HG03097 (cell line): ENCODE measurements around the gene CCKAR.

Experiments used
- ATAC-seq: cut with Tn5 transposase; IDR thresholded peaks from one replicate; pipeline ENCODE4 v1.9.1; 2021; ENCODE audit not compliant: unreplicated experiment, low FRiP score

Gene CCKAR

DNA sequence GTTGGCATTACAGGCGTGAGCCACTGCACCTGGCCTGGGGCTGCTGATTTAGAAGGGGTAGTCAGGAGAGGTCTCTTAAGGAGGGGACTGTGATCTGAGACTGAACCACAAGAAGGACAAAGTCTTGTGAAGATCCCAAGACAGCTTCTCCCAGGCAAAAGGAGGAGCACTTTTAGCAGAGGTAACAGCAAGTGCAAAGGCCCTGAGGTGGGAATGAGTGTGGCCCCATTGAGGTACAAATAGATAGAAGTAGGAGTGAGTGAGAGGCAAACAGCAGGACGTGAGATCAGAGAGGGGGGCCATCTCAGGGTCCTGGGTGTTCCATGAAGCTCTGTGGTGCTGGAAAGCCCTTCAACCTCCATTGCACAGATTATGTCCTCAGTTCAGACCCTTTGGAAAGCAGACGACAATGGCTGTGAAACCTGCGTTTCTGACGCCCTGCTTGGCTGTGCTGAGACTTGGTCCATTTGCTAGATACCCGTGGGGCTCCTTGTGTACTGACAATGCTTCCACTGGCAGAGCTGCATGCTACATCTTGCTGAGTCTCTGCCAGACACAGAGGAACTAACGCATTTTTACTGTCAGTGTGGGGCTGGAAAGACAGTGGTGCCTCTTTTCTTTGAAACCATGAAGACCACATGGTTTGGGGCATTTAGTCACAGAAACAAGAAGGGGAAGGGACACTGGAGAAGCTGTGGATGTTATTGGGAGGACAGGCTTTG, 1.3 kb upstream of the CCKAR start:
- no peak for ATAC-seq

DNA sequence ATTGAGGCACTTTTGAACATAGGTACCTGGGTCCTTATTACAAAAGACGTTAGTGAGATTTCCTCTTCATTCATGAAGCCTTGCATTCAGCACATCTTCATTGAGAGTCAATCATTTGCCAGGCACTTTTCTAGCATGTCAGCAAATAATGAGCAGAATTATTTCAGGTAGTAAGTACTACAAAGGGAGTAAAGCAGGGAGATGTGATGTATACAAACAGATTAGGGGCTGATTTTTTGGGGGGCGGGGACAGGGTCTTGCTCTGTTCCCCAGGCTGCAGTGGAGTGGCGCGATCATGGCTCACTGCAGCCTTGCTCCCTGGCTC, 638 bp upstream of the CCKAR start:
- ATAC-seq = no peak

DNA sequence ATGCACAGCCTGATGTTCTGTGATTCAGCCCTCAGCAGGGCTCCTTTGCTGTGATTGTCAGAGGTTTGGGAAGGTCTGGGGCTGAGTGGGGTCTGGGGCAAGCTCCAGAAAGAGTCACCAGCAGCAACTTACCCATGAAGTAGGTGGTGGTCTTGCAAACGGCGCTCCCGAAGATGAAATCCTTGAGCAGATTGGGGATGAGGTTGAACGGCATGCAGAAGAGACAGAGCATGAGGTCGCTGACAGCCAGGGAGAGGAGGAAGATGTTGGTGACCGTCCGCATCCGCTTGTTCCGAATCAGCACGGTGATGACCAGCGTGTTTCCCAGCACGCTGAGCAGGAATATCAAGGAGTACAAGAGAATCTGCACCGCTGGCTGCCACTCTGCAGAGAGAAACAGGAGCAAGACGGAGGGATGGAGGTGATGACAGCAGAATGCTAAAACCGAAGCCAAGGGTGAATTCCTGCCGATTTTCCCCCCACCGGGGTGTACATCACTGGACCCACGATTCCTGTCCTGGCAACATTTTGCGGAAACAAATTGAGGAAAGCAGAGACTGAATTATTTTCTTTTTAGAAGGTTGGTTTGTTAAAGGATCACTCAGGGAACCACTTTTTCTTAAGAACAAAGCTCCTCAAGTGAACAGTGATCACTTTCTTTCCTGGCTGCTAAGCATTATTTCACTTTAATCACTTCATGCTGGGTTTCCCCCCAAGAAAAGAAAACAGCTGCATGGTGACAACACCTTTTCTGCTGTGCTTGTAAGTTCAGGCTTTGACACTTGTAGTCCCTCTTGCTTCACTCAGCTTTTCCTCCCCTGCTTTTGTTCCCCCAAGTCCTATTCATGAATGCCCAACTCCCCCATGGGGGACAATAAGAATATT, 941 bp downstream of the CCKAR start:
- no peak for ATAC-seq

DNA sequence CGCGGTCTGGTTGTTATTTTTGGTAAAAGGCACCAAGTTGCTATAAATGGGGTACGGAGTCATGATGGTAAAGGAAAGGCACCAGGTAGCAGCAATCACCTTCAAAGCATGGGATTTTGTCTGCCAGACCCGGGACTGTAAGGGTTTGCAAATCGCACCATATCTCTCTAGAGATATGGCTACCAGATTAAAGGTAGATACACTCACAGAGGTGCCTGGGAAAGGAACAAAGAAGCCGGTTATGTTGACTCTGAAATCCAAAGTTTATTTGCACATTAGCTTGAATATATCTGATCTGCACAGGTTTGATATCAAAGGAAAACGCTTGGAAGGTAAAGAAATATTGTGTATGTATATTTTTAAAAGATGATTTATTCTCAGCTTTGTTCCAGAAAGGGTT, 4.6 kb downstream of the CCKAR start:
- ATAC-seq = no peak

DNA sequence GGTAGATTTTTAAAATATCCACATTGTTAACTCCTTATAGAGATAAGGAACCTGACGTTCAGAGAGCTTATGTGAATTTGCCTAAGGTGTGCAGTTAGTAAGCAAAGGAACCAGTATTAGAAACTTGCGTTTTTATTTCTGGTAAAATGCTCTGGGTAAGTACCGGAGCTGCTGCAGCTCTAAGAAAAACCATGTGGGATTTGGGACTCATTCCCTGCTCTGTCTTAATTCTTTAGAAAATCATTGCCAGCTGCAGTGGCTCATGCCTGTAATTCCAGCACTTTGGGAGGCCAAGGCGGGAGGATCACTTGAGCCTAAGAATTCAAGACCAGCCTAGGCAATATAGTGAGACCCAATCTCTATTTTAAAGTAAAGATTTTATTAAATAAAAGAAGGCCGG, 5.8 kb downstream of the CCKAR start:
- no peak for ATAC-seq

DNA sequence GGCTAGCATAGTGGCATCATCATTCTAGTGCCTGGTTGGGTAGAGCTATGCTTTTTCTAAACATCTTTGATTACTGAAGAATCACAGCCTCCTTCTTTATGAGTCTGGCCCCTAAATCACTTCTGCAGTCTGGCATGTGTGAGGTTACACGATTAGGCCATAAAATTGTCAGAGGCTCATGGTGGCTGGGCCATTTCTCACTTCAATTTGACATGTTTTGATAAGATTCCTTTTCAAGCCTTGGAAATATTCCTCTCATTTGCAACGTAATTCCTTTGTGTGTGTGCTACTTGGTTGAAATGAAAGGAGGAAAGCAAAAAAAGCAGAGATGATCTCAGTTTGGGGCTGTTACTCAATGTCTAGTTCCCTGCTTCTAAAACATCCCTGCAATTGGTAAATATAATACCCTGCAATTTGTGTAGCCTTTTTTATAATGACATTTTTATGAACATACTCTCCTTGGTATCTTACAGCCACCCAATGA, 6.2 kb downstream of the CCKAR start:
- ATAC-seq = no peak

DNA sequence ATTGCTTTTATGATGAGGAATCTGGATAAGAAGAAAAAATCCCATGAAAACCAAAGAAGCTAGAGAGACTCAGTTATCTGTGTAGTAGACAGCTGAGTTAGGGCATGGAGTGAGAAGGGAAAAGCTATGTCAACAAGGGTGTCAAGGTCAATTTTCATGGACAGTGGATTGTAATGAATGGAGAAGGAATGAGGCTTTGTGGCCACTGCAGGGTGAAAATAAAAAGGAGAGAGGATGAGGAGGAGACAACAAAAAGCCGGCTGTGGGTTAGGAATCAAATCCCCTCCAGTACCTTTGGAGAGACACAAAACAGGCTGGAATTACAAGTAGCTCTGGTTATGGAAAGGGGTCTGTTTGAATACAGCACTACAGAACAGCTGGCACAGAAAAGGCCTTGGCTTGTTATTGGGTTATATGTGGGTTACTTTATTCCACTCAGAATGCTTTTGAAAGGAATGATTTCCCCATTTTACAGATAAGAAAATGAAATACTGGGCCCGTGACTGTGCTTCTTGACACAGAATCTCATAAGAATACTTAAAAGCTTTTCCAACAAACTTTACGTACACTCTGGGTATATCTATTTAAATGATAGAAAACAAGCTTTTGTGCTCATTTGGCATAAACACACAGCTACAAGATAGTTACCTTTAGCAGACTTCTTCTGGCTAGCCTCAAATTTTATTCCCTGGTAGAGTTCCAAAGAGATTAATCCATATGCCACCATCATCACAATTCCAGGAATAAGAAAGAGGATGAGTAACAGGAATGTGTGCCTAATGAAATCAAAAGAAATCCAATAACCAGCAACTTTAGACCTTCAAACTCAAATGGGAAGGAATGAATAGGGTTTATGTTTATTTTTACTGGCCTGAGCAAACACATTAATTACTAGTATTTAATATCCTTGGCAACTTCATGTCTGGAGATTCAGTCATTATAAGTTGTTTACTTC, 7.5 kb downstream of the CCKAR start:
- ATAC-seq = no peak

DNA sequence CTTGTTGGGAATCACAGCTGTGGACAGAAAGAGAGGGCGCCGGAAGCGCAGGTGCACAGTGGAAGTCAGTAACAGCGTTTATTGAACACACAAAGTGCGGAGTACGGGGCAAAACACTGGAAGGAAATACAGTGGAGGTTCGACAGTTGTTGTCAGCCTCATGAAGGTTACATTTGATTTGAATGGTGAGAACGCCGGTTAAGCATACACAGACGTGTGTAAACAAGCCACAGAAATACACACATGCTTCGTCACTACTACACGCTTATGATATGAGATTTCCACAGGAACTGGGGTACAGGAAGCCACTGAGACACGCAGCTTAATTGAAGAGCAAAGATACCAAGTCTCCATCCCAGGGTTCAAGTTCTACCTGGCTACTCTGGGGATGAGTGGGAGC, 12.0 kb downstream of the CCKAR start:
- no peak for ATAC-seq

DNA sequence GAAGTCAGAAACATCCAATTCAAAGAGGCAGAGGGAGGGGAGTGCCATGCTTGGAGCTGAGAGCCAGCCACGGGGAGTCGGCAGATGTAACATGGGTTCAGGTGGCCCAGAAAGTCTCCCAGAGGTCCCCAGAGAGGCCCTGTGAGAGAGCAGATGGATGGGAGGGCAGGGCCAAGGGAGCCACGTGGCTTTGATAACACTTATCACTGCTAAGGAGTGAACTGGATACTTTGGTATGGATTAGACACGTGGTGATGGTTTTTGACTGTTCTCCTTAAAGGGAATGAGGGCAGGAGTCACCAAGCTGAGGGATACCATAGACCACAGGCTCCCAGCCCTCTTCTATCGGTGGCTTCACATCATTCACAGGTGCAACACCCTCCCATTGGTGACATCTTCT, 13.7 kb downstream of the CCKAR start:
- no peak for ATAC-seq

DNA sequence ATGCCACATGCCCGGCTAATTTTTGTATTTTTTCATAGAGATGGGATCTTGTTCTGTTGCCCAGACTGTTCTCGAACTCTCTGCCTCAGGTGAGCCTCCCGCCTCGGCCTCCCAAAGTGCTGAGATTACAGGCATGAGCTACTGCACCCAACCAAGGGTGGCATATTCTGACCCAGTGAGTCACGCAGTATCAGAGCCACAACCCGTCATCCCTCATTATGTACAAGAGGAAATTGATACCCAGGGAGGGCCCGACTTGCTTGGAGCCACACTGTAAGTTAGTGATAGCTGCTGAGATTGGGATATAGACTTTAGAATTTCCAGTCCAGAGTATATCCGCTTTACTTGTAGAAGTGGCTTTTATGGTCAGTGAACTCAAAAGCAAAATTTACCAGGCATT, 14.6 kb downstream of the CCKAR start:
- ATAC-seq = no peak

DNA sequence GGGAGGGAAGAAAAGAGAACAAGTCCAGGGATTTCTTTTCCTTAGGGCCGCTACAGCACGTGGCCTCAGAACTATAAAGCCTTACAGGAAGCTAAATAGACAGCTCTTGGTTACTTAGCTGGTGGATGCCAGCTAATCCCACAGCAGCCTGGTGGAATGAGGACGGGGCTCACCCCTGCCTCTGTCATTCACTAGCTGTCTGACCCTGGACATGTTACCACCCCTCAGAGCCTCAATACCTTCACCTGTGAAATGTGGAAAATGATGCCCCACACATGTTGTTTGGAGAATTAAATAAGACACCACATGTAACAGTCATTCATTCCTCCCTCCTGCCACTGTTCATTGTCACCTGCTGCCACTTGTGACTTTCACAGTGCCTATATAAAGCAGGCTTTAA, 15.7 kb downstream of the CCKAR start:
- ATAC-seq = no peak

DNA sequence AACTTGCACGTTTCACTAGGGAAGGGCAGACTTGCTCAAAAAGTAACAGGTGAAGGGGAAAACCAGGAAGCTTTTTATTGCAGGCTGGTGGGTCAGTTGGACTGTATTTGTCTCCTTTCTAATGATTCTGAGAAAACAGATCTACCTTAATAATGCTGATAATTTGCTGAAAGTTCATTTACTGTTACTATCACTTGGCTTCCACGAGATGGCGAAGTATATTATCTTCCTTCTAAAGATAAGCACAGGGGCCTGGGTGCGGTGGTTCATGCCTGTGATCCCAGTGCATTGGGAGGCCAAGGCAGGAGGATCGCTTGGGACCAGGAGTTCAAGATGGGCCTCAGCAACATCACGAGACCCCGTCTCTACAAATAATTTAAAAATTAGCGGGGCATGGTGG, 16.4 kb downstream of the CCKAR start:
- ATAC-seq = no peak

DNA sequence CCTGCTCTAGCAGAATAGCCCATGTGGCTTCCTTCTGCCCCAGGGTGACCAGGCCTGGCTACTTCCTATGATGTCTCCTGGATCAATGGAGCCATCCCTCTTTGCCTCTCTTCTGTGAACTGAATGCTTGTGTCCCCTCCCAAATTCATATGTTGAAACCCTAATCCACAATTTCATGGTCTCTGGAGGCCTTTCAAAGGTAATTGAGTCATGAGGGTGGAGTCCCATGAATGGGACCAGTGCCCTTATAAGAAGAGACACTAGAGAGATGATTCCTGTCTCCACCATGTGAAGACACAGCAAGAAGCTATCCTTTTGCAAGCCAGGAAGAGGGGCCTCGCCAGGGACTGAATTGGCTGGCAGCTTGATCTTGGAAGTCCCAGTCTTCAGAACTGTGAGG, 18.4 kb downstream of the CCKAR start:
- ATAC-seq = no peak

DNA sequence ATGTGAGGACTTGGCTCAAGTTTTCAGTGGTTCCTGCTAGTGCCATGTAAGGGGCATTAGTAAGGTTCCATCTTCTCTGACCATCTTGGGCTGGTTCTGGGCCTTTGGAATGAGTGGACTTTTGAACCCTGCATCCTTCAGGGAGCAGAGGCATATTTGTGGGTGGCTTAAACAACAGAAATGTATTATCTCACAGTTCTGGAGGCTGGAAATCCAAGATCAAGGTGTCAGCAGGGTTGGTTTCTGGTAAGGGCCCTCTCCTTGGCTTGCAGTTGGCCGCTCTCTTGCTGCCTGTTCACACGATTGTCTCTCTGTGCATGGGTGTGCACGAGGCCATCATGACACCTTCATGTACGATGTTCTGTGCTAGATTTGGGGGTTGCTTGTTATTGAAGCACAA, 21.3 kb downstream of the CCKAR start:
- no peak for ATAC-seq

DNA sequence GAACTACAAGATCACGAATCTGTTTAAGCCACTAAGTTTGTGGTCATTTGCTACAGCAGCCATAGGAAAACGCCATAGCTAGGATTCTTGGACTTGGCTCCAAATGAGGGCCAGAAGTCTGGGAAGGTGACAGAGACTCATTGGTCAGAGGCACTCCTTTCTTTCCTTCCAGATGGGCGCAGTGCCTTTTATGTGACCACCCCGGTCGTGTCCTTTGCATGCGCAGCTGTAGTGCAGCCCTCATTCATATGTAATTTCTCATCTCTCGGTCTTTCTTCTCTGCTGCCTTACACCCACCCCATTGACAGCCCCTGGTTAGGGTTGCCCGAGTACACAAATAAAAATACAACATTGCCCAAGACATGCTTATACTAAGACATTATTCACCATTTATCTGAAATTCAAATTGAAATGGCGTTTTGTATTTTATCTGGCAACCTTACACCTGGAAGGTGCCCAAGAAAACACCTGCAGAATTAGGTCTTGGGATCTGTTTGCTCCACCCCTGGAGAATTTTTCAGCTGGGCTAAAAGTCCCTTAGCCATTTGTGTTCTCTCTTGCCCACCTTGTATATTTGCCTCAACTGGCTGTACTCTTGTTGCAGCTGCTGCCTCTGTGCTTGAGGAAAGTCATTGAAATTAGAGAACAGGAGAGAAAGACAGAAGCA, 21.9 kb downstream of the CCKAR start:
- no peak for ATAC-seq

DNA sequence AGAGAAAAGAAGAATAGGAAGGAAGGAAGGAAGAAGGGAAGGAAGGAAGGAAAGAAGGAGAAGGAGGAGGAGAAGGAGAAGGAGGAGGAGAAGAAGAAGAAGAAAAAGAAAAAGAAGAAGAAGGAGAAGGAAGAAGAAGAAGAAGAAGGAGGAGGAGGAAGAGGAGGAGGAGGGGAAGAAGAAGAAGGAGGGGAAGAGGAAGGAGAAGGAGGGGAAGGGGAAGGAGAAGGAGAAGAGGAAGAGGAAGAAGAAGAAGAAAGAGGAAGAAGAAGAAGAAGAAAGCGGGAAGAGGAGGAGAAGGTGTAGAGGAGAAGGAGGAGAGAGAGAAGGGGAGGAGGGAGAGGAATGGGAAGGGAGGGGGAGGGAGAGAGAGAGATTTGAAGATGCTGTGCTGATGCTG, 22.6 kb downstream of the CCKAR start:
- no peak for ATAC-seq

DNA sequence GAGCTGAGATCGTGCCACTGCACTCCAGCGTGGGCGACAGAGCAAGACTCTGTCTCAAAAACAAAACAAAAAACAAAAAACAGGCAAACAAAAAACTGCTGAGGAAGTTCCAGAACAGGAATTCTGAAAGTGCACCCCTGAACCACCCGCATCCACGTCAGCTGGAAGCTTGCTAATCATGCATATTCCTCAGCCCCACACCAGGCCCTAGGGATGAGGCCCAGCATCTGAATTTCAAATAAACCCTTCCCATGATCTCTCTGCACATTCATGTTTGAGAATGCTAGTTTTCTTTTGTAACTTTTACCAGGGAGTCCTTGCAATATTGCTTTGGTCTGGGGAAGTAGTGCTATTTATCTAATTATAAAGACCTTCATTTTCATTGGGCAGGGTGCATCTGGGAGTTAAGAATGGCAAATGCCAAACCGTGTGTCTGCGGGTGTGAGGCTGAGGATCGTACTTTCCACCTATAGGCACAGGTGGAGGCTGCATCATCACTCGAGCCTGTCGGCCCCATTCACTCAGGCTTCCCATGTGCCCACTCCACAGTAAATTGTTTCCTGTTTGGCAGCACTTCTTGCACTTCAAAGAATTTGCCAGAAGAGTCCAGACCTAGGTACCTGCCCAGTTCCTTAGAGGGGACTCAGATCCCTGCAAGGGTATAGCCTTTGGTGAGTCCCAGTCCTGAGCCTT, 23.6 kb downstream of the CCKAR start:
- ATAC-seq = no peak

DNA sequence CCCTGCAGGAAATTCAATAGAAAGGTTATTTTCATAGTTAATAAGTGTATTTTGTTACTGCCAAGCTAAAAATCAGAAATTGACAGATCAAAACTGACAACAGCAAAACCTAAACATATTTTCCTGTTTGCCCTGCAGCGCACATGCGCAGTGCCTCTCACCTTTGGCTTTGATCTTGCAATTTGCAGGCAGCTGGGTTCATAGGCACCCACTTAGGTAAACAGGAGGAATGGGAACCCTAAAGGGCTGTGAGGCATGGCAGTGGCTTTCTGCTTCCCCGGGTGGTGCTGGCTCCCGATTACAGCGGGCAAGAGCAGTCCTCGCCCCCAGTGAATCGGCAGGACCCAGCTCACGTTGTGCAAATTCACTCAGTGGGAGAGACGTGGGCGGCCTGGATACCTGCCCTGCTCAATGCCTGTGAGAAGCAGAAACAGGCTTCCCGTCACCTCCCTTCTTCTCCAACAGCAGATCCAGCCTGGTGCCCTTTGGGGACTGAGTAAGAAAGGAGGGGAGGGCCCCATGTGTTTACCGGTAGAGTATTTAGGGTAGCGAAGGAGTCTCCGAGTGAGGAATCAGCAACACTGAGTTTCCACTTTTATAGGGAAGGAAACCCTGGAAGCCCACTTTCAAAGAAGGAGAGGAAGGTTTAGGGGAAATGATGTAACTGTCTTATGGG, 25.7 kb downstream of the CCKAR start:
- no peak for ATAC-seq

DNA sequence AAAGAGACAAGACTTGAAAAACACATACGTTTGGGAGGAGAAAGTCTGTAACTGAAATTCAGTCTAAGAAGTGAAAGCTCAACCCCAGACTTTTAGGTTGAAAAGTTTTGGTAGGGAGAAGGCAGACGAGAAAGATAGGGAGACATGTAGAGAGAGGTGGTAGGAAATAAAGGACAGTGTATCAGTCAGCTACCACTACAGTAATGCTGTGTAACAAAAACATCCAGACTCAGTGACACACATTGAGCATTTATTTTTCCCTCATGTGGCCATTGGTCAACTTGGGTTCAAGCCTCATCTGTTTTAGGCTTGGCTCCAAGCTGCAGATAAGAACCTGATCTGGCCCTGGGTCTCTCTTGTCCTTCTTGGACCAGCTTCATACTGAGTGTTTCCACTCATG, 26.9 kb downstream of the CCKAR start:
- no peak for ATAC-seq
